GM12892 (cell line): ENCODE results near the gene HS3ST2.
"Not testable (repeated sequence)": the region's sequence is repeated elsewhere in the genome, so short reads cannot be mapped to it uniquely, and the experiment has no call there.

Experiments used
- DNase-seq: peaks from one replicate; pipeline ENCODE4 v3.0.0; 2011; ENCODE audit not compliant: insufficient read length
- FAIRE-seq: peaks from 2 replicates; lab custom pipeline; 2011; peaks lifted over from hg19 to GRCh38; lab: Jason Lieb, UNC
- POLR2A ChIP-seq: IDR thresholded peaks from 2 replicates; pipeline ENCODE4 v1.6.1; 2011; ENCODE audit warnings: low read depth, low read length, control low read depth
- POLR2AphosphoS5 ChIP-seq: IDR thresholded peaks from 2 replicates; pipeline ENCODE4 v1.6.1; 2011; ENCODE audit warnings: low read depth, low read length, control low read depth
- TAF1 ChIP-seq: IDR thresholded peaks from 2 replicates; pipeline ENCODE4 v1.6.1; 2011; ENCODE audit warnings: low read depth, mild to moderate bottlenecking, control low read depth, low read length, borderline replicate concordance

Gene HS3ST2

DNA sequence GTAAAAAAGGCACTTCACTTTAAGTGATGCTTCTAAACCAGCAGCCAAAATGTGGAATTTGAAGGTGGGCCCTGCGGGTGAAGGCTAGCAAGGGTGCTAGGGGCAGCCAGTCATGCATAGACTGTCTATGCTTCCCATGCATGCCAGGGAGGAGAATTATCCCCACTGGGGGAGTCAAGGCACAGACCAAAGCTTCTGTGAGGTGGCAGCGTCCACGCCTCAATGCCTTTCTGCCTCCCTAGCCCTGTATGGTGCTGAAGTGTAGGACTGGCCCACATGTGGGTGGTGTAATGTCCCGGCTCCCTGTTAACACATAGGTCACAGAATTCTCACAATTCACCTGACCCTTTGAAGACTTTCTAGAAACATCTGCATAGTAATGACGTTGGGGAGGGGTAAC, 1.9 kb downstream of the HS3ST2 start:
- FAIRE-seq (no peak), DNase-seq (no peak)
- TF ChIP-seq POLR2A: no peak
- no peak for TF ChIP-seq TAF1
- TF ChIP-seq POLR2AphosphoS5: no peak

DNA sequence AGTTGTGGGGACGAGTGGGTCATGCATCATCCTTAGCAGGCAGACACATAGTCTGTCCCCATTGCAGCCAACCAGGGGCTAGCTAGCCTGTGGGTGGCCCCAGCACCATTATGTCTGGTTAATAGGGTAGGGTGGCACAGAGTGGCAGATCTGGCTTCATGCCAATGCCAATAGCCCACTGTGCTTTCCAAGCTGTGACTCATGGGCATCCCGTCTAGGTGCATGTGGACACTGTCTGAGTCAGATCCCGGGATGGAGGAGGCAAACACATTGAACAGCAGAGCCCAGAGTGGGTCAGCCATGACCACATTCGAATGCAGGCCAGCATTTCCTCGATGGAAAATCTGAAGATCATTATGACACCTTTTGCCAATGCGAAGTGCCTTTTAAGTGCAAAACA, 2.5 kb downstream of the HS3ST2 start:
- DNase-seq: no peak
- no peak for FAIRE-seq
- no peak for TF ChIP-seq TAF1
- no peak for TF ChIP-seq POLR2AphosphoS5

DNA sequence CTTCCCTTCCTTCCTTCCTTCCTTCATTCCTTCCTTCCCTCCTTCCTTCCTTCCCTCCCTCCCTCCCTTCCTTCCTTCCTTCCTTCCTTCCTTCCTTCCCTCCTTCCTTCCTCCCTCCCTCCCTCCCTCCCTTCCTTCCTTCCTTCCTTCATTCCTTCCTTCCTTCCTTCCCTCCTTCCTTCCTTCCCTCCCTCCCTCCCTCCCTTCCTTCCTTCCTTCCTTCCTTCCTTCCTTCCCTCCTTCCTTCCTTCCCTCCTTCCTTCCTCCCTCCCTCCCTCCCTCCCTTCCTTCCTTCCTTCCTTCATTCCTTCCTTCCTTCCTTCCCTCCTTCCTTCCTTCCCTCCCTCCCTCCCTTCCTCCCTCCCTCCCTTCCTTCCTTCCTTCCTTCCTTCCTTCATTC, 4.8 kb downstream of the HS3ST2 start:
- DNase-seq, FAIRE-seq: not testable (repeated sequence)

DNA sequence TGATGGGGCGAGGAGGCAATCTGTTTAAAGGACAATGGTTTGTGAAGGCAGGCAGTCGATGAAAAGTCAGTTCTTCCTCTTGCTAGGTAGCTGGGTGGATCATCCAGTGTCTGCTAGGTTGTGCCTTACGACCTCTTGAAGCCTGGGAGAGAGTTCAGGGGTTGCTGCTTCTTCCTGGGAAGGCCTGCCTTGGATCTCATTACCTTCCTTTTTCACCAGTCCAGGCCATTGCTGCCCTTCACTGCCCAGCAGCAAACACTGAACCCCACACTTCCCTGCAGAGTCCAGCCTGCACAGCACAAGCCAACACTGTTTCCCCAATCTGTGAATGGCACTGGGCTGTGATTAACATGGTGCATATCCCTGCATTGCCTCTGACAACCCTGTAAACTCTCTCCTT, 24.7 kb downstream of the HS3ST2 start:
- no peak for FAIRE-seq
- TF ChIP-seq POLR2AphosphoS5: no peak
- no peak for TF ChIP-seq POLR2A
- no peak for TF ChIP-seq TAF1
- DNase-seq: no peak

DNA sequence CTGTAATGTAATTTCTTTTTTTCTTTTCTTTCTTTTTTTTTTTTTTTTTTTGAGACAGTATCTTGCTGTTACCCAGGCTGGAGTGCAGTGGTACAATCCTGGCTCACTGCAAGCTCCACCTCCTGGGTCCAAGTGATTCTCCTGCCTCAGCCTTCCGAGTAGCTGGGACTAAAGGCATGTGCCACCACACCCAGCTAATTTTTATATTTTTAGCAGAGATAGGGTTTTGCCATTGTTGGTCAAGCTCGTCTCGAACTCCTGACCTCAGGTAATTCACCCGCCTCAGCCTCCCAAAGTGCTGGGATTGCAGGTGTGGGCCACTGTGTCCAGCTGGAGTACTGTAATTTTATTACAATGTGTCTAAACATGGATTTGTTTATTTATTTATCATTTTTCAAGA, 28.1 kb downstream of the HS3ST2 start:
- FAIRE-seq, DNase-seq: not testable (repeated sequence)

DNA sequence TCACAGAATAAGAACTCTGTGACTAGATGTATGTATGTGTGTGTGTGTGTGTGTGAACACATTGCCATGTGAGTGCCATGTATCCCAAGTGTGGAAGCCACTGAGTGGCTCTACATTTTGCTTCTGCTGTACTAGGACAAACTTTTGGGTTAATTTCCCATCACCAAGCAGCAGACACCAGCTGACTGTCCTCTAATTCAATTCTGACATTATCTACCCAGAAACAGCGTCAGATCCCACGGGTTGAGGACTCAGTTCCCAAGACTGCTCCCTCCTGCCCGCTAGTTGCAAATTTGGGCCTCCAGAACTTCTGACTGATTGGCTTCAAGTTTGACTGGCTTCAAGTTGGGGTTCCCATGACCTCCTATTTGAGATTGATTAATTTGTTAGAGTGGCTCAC, 29.2 kb downstream of the HS3ST2 start:
- no peak for FAIRE-seq
- TF ChIP-seq TAF1: no peak
- no peak for TF ChIP-seq POLR2A
- TF ChIP-seq POLR2AphosphoS5: no peak
- DNase-seq: no peak

DNA sequence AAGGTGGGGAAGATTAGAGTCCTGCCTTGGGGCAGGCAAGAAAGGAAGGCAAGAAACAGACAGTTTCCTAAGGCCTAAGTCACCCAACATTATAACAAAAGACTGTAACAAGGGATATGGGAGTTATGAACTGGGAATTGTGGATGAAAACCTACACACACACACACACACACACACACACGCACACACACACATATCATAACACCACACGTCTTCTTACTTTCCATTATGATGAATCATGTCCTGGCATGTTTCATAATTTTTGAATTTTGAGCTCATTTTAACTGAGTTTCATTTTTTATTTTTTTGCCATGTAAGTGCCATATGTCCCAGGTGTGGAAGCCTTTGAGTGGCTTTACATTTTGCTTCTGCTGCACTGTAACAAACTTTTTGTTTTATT, 29.9 kb downstream of the HS3ST2 start:
- FAIRE-seq (no peak), DNase-seq (no peak)
- TF ChIP-seq POLR2A: no peak
- no peak for TF ChIP-seq TAF1
- no peak for TF ChIP-seq POLR2AphosphoS5

DNA sequence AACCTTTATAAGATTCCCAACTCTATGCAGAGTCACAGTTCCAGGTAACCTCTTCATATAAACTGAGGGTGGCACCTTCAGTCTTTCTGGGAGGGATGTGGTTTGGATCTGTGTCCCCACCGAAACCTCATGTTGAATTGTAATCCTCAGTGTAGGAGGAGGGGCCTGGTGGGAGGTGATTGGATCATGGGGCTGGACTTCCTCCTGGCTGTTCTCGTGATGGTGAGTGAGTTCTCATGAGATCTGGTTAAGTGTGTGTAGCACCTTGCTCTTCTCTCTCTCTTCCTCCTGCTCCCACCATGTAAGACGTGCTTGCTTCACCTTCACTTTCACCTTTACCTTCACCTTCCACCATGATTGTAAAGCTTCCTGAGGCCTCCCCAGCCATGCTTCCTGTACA, 30.5 kb downstream of the HS3ST2 start:
- FAIRE-seq: no peak
- no peak for DNase-seq
- no peak for TF ChIP-seq TAF1
- TF ChIP-seq POLR2A: no peak
- no peak for TF ChIP-seq POLR2AphosphoS5

DNA sequence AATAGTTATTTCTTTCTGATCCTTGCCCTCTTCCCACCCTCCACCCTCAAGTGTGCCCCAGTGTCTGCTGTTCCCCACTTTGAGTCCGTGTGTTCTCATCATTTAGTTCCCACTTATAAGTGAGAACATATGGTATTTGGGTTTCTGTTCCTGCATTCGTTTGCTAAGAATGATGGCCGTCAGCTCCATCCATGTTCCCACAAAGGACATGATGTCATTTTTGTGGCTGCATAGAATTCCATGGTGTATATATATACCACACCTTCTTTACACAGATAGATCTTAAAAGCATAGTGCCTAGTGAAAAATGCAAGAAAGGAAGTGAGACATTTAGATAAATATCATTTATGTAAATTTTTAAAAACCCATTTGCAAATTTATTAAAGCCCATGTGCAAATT, 33.1 kb downstream of the HS3ST2 start:
- no peak for TF ChIP-seq TAF1
- TF ChIP-seq POLR2AphosphoS5: no peak
- TF ChIP-seq POLR2A: no peak
- FAIRE-seq (no peak), DNase-seq (no peak)

DNA sequence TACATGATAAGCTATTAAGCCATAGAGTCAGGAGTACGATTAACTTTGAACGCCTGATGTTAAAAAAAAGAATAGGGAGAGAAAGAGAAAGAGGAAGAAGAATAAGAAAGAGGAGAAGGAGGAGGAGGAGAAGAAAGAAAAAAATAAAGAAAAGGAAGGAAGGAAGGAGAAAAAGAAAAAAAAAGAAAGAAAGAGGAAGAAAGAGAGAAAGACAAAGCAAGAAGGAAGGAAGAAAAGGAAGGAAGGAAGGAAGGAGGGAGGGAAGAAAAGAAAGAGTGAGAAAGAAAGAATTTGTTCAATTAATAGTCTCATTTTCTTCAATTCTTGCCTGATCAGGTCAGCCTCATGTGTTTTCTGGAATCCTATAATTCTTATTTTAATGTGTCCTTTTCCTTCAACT, 33.7 kb downstream of the HS3ST2 start:
- FAIRE-seq (no peak), DNase-seq (no peak)
- TF ChIP-seq TAF1: no peak
- TF ChIP-seq POLR2AphosphoS5: no peak
- TF ChIP-seq POLR2A: no peak

DNA sequence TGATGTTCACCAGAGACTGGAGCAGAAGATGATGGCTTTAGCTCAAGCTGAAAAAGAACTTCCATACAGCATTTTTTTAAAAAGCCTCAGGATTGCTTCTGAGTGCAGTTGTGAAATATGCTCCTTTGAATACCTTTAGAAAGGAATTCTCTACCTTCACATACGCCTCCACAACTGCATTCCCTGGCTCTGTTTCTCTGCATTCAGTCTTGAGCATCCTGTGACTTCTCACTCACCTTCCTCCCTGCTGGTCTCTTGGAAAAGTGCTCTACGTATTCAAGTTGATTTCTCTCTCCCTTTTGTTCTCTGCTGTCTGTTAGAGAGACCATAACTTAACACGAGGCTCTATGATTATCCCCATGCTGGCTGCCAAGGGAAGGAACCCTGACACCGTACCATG, 34.5 kb downstream of the HS3ST2 start:
- DNase-seq: no peak
- TF ChIP-seq TAF1 (no peak), POLR2AphosphoS5 (no peak), POLR2A (no peak)
- FAIRE-seq: no peak

DNA sequence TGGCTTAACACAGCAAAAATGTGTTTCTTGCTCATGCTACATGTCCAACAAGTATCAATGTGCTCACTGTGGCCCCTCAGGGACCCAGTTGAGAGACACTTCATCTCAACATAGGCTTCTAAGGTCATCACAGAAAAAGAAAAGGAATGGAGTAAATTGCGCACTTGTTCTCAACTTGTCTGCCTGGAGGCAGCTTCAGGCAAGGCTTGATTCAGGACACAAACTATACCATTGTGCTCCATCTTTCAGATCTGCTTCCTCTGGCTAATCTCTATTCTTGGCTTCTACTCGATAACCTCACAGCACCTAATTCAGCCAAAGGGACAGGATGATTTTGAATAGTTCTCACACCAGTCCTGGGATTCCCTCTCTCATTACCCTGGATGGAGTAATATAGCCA, 35.6 kb downstream of the HS3ST2 start:
- TF ChIP-seq POLR2A: no peak
- TF ChIP-seq TAF1: no peak
- TF ChIP-seq POLR2AphosphoS5: no peak
- no peak for FAIRE-seq
- no peak for DNase-seq

DNA sequence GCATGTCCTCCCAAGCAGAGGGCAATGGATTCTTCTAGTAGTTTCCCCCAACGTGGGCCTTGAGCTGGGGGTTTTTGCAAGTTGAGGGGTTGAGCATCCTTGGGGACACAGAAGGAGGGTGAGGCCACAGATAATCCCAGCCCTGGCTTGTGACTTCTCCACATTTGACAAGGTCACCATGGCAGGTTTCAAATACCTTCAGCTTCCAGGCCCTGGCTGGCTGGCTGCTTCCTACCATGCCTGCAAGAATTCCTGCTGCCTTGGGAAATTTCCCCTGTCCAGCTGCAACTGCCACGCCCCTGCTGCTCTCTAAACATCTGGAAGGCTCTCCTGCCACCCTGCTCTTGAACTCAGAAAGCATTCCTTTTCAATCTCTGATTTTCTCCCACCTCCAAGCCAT, 41.3 kb downstream of the HS3ST2 start:
- TF ChIP-seq POLR2AphosphoS5 (no peak), POLR2A (no peak), TAF1 (no peak)
- DNase-seq (no peak), FAIRE-seq (no peak)
